CD4-positive, alpha-beta T cell treated with Interleukin-12 subunit alpha and Interleukin-12 subunit beta, for 1 hour (primary cell): Measurements from ENCODE around the gene CYSTM1.
A peak's percentile ranks its signal among the peaks of the same experiment; 100 is the strongest.

Experiments used
- DNase-seq: peaks from one replicate; pipeline ENCODE4 v3.0.0-alpha.2; 2020

Gene CYSTM1

GRCh38 chr5:140261403-140262171 lies 86.6 kb downstream of the CYSTM1 start:
- DNase-seq, result peak; percentile 64

DNA sequence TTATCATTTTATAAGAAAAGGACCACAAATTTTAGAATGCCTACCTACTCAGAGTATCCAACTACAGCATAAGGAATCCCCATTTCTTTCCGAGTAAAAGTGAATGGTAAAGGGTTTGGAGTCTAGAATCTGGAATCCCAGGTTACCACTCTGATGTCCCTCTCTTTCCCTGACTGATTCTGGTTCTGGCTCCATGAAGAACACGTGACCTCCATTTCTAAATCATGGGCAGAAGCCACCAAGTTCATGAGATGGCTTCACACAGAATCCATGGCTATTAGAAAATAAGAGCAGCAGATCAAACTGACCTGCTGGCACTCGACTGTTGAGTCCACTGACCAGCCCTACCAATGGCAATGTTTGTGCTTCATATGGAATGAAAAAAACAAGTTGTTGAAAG lies 87.2 kb downstream of the CYSTM1 start:
- no peak for DNase-seq

- DNase-seq, result no peak
Measured at GRCh38 chr5:140262839-140263238, 87.9 kb downstream of the CYSTM1 start.

DNA sequence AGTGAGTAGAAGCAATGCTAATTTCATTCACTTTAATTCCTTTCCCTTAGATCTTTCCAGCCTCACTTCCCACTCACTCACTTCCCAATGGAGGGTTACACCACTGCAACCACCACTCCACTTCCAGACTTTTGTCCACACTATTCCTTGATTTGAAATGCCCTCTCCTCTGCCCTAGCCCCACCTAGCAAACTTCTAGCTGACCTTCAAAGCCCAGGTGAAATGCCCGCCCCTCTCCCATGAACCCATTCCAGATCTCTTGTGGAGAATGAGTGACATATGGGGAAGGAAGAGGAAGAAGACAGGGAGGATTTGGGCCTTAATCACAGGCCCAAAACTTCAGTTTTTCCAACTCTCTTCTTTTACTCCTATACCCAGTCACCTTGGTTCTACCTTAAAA lies 90.9 kb downstream of the CYSTM1 start:
- DNase-seq, result no peak

- DNase-seq, result no peak
Measured at GRCh38 chr5:140266471-140267200, 91.6 kb downstream of the CYSTM1 start.

DNA sequence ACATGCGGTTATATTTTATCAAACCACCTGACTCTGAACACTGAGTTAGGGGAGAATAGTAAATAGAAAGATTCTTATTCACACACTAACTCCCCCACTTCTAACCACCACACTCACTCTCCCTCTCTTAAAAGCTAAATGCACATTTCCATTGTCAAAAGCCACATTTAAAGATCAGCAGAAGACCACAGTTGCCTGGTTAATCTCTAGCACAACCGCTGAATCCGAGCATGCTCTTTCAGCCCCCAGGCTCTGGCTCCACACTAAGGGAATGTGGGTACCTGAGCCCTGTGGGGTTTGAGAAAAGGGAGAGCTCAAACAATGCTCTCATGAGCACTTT lies 92.2 kb downstream of the CYSTM1 start:
- DNase-seq, result no peak

- no peak for DNase-seq
Measured at GRCh38 chr5:140267559-140268018, 92.6 kb downstream of the CYSTM1 start.

DNA sequence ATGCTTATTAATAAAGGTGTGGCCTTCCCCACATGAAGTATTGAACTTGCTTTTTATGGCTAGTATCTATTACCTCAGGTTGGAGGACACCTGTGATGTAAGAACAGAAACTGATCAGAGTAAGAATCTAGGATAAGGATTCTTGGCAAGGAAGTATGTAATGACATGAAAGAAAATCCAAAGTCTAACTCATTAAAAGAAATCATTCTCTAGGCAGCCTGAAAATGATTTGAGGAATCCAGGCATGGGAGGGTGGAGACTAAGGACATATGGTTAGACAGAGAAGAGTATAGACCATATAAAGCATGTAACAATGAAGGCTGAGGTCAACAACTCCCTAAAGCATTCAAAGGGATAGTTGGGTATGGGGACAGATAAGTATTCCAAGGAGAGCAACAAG lies 95.0 kb downstream of the CYSTM1 start:
- DNase-seq, result no peak

DNA sequence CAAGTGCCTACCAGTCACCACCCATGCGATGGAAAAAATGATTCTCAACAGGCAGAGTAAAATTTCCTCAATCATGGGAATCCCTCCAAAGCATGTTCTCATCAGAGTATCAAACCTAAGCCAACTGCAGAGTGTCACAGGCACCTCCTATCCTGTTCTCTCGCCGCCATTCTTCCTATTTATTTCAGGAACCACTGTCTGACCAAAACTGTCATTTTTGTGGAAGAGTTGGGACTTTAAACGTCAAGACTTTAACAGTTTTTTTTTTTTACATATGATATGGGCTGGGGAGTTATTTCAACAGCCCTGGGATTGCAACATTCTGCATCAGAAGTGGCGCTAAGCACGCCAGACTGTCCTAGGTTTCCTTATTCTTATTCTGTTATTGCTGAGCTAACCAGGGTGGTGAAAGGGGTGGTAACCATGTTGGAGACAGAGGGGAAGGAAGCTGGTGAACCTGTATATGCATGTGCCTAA lies 98.5 kb downstream of the CYSTM1 start:
- no peak for DNase-seq

- no peak for DNase-seq
Measured at GRCh38 chr5:140275837-140276236, 100.8 kb downstream of the CYSTM1 start.

DNA sequence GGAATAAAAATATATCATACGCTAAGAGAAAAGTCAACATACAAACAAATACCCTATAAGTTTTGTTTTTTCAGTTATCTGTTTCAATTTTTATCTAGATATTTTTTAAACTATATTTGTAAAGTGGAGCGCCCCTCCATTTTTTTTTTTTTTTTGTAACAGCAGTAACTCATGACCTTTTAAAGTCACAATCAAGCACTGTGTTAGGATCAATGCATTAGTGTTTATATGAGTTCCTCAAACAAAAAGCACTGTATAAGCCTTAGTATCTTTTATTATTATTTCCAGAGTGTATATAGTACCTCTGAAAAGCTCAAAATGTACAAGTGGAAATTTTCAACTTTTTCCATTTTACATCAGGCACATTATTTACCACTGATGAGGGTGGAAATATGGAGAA lies 107.3 kb downstream of the CYSTM1 start:
- DNase-seq, result no peak

DNA sequence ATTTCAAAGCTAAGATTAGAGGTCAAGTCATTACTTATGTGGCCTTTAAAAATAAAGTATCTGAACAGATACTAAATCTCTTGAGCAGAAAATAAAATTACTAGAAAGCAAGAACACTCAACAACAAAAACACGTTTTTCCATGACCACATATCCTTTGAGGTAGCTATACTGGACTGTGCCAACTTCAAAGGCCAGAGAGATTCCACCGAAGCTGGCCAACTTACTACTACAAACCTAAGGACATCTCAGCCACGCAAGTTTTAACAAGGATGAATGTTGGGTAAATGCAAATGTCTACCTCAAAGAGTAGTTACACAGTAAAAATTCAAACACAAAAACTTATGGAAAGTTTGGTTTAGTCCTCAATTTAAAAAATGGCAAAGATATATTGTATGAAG lies 109.0 kb downstream of the CYSTM1 start:
- DNase-seq, result no peak

DNA sequence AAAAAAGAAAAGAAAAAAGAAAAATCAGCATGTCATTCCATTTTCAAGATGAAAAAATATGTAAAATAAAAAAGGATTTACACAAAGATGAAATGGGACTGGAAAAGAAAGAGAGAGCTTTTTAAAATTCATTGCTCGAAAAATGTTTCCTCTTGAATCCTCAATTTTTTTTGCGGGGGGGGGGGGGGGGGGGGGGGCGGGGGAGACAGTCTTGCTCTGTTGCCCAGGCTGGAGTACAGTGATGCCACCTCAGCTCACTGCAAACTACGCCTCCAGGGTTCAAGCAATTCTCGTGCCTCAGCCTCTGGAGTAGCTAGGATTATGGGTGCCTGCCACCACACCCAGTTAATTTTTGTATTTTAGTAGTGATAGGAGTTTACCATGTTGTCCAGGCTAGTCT lies 111.4 kb downstream of the CYSTM1 start:
- DNase-seq, result no peak

GRCh38 chr5:140287801-140288521 lies 113.0 kb downstream of the CYSTM1 start:
- no peak for DNase-seq

- no peak for DNase-seq
Measured at GRCh38 chr5:140292212-140293036, 117.4 kb downstream of the CYSTM1 start.
